Peyer's patch (tissue), 4 donors: ENCODE results near the gene CENPO. TPM values are rescaled to one million over a fixed set of nuclear protein-coding genes. Genes with fewer than 3 reads are reported as not detected.

Experiments
- DNase-seq, 3 donors: peaks; one replicate each; pipeline ENCODE4 v3.0.0-alpha.2; 2017 to 2019
- H3K27ac ChIP-seq, 4 donors: fragments of 200-600 bp; sonication (generic); one replicate each; pipeline ENCODE4 v1.5.1; 2016 to 2019
- H3K27me3 ChIP-seq, 2 donors: fragments of 200-600 bp; sonication (generic); one replicate each; pipeline ENCODE4 v1.5.1; 2019
- H3K36me3 ChIP-seq, 3 donors: fragments of 200-600 bp; sonication (generic); one replicate each; pipeline ENCODE4 v1.5.1; 2016 to 2019
- H3K4me1 ChIP-seq, 4 donors: fragments of 200-600 bp; sonication (generic); one replicate each; pipeline ENCODE4 v1.5.1; 2016 to 2019
- H3K4me3 ChIP-seq, 4 donors: fragments of 200-600 bp; sonication (generic); 1 replicate in 3 of 4; 2 replicates in 1 of 4; pipeline ENCODE4 v1.5.1; 2016 to 2019; ENCODE audit warnings: mild to moderate bottlenecking in 1 of 4
- H3K9me3 ChIP-seq, 4 donors: fragments of 200-600 bp; sonication (generic); one replicate each; pipeline ENCODE4 v1.5.1; 2016 to 2019; ENCODE audit warnings: mild to moderate bottlenecking in 1 of 4
- CTCF ChIP-seq, 6 experiments: fragments of 450-650 bp in 4 of 6; fragments of 200-600 bp in 2 of 6; sonication (generic) in 1 of 6; IDR thresholded peaks; one replicate each; pipeline ENCODE4 v1.5.1; 2017 to 2019; ENCODE audit warnings: antibody characterized with exemption in 6 of 6, mild to moderate bottlenecking in 3 of 6, moderate library complexity in 1 of 6
- POLR2A ChIP-seq, 2 donors: fragments of 450-650 bp; IDR thresholded peaks; one replicate each; pipeline ENCODE4 v1.5.1; 2017; ENCODE audit warnings: antibody characterized with exemption in 2 of 2, mild to moderate bottlenecking in 2 of 2, moderate library complexity in 2 of 2
- total RNA-seq, 4 donors: library from RNA; depleted of rRNA; stranded (reverse); fragments of >200 nt; gene quantifications; one replicate each; pipeline ENCODE4 v1.1.0, GENCODE V29; 2016

Gene CENPO
- total RNA-seq, 4 donors from 2014 or later: 8.5 to 10.7 (median 10.0) TPM

- H3K36me3 ChIP-seq: peaks cover 0 to 8% (median 0%) of the 10 kb centered on the region in 3 donors
- no peaks in the 10 kb centered on the region for H3K9me3 ChIP-seq
- no peaks in the 10 kb centered on the region for H3K4me1 ChIP-seq
- H3K27ac ChIP-seq: no peak overlapping the region
- H3K27me3 ChIP-seq: no peaks in the 10 kb centered on the region
- DNase-seq: no peak
- no peak overlapping the region for H3K4me3 ChIP-seq
- no peak for TF ChIP-seq POLR2A (IDR thresholded peaks at IDR 0.05)
- TF ChIP-seq CTCF (IDR thresholded peaks at IDR 0.05): no peak
Measured at GRCh38 chr2:24806661-24807036, 13.4 kb downstream of the CENPO start.

GRCh38 chr2:24809316-24810007 is 16.2 kb downstream of the CENPO start:
- TF ChIP-seq CTCF (IDR thresholded peaks at IDR 0.05) (no peak), POLR2A (IDR thresholded peaks at IDR 0.05) (no peak)
- Histone ChIP-seq H3K27ac (no peak overlapping the region), H3K4me1 (no peaks in the 10 kb centered on the region)

GRCh38 chr2:24813691-24814137 is 20.5 kb downstream of the CENPO start:
- Histone ChIP-seq H3K4me3 (no peak overlapping the region), H3K36me3 (peaks cover 0 to 13% (median 0%) of the 10 kb centered on the region in 3 donors), H3K9me3 (no peaks in the 10 kb centered on the region), H3K4me1 (no peaks in the 10 kb centered on the region), H3K27ac (no peak overlapping the region), H3K27me3 (no peaks in the 10 kb centered on the region)
- no peak for TF ChIP-seq CTCF (IDR thresholded peaks at IDR 0.05)
- no peak for TF ChIP-seq POLR2A (IDR thresholded peaks at IDR 0.05)
- no peak for DNase-seq

More at GRCh38 chr2:24809316-24810007, 16.2 kb downstream of the CENPO start:
- peaks cover 0 to 8% (median 0%) of the 10 kb centered on the region in 3 donors for H3K36me3 ChIP-seq
- no peak for DNase-seq
- no peak overlapping the region for H3K4me3 ChIP-seq
- H3K9me3 ChIP-seq: no peaks in the 10 kb centered on the region
- no peaks in the 10 kb centered on the region for H3K27me3 ChIP-seq

GRCh38 chr2:24814516-24814915 is 21.3 kb downstream of the CENPO start:
- Histone ChIP-seq H3K4me1 (no peaks in the 10 kb centered on the region), H3K36me3 (peaks cover 0 to 17% (median 0%) of the 10 kb centered on the region in 3 donors), H3K27ac (no peak overlapping the region), H3K9me3 (no peaks in the 10 kb centered on the region), H3K27me3 (no peaks in the 10 kb centered on the region), H3K4me3 (no peak overlapping the region)
- TF ChIP-seq POLR2A (IDR thresholded peaks at IDR 0.05) (no peak), CTCF (IDR thresholded peaks at IDR 0.05) (no peak)
- no peak for DNase-seq

- Histone ChIP-seq H3K9me3 (no peaks in the 10 kb centered on the region), H3K27ac (no peak overlapping the region), H3K27me3 (no peaks in the 10 kb centered on the region), H3K4me1 (no peaks in the 10 kb centered on the region), H3K36me3 (peaks cover 0 to 23% (median 0%) of the 10 kb centered on the region in 3 donors), H3K4me3 (no peak overlapping the region)
- DNase-seq: no peak
- TF ChIP-seq CTCF (IDR thresholded peaks at IDR 0.05) (no peak), POLR2A (IDR thresholded peaks at IDR 0.05) (no peak)
Measured at GRCh38 chr2:24815171-24815570, 21.9 kb downstream of the CENPO start.
